ENCODE data around the gene SEL1L.

SEL1L gene

GRCh38 chr14:81537193-81537592, 3.5 kb upstream of the SEL1L start:
- DNase-seq (ENCODE audit: extremely low read depth, low read depth), result no peak
- TF ChIP-seq CTCF (IDR thresholded peaks at IDR 0.05; ENCODE audit: low read depth, low read length), result no peak

- TF ChIP-seq CTCF (IDR thresholded peaks at IDR 0.05; ENCODE audit: low read depth, low read length), result no peak
- DNase-seq (ENCODE audit: extremely low read depth, low read depth), result no peak
Measured at GRCh38 chr14:81536241-81536771, 2.7 kb upstream of the SEL1L start.

- TF ChIP-seq CTCF (IDR thresholded peaks at IDR 0.05; ENCODE audit: low read depth, low read length), result no peak
Measured at GRCh38 chr14:81535396-81536164, 1.9 kb upstream of the SEL1L start.

GRCh38 chr14:81534510-81535074, 939 bp upstream of the SEL1L start:
- DNase-seq (ENCODE audit: extremely low read depth, low read depth), result no peak

More at GRCh38 chr14:81535396-81536164, 1.9 kb upstream of the SEL1L start:
- no peak for DNase-seq (ENCODE audit: extremely low read depth, low read depth)

GRCh38 chr14:81533212-81533535, 479 bp downstream of the SEL1L start:
- DNase-seq (ENCODE audit: extremely low read depth, low read depth), result no peak
- no peak for TF ChIP-seq CTCF (IDR thresholded peaks at IDR 0.05; ENCODE audit: low read depth, low read length)

More at GRCh38 chr14:81534510-81535074, 939 bp upstream of the SEL1L start:
- no peak for TF ChIP-seq CTCF (IDR thresholded peaks at IDR 0.05; ENCODE audit: low read depth, low read length)

- DNase-seq (ENCODE audit: extremely low read depth, low read depth), result peak; percentile 39
- TF ChIP-seq CTCF (IDR thresholded peaks at IDR 0.05; ENCODE audit: low read depth, low read length), result no peak
Measured at GRCh38 chr14:81529391-81529790, 4.3 kb downstream of the SEL1L start.

- TF ChIP-seq CTCF (IDR thresholded peaks at IDR 0.05; ENCODE audit: low read depth, low read length), result no peak
- DNase-seq (ENCODE audit: extremely low read depth, low read depth), result no peak
Measured at GRCh38 chr14:81525129-81525528, 8.5 kb downstream of the SEL1L start.

Data from AG09319 (cell line).